ENCODE results near the gene DUSP16.

DNA sequence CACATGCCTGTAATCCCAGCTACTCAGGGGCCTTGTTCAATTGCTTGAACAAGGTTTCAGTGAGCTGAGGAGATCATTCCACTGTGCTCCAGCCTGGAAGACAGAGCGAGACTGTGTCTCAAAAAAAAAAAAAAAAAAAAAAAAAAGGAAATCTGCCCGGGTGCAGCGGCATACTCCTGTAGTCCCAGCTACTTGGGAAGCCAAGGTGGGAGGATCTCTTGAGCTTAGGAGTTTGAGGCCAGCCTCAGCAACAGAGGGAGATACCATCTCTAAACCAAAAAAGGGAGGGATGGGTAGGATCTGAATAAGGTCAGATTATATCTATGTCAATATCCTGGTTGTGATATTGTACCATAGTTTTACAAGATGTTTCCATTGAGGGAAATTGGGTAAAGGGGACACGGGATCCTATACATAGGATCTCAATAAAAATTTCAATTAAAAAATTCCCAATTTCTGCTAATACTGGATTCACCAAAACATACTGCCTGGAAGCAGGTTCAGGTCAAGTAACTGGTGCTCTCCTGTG, 129.4 kb downstream of the DUSP16 start:
- TF ChIP-seq, protein P1, sequence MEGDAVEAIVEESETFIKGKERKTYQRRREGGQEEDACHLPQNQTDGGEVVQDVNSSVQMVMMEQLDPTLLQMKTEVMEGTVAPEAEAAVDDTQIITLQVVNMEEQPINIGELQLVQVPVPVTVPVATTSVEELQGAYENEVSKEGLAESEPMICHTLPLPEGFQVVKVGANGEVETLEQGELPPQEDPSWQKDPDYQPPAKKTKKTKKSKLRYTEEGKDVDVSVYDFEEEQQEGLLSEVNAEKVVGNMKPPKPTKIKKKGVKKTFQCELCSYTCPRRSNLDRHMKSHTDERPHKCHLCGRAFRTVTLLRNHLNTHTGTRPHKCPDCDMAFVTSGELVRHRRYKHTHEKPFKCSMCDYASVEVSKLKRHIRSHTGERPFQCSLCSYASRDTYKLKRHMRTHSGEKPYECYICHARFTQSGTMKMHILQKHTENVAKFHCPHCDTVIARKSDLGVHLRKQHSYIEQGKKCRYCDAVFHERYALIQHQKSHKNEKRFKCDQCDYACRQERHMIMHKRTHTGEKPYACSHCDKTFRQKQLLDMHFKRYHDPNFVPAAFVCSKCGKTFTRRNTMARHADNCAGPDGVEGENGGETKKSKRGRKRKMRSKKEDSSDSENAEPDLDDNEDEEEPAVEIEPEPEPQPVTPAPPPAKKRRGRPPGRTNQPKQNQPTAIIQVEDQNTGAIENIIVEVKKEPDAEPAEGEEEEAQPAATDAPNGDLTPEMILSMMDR (IDR thresholded peaks at IDR 0.05): no peak
- TF ChIP-seq POLR2A (IDR thresholded peaks at IDR 0.05): no peak
